GM12878 (cell line): Measurements from ENCODE around the gene PPP1CA. TPM values are rescaled to one million over a fixed set of nuclear protein-coding genes. Genes with fewer than 3 reads are reported as not detected.
A peak's percentile ranks its signal among the peaks of the same experiment; 100 is the strongest.

Experiments
- ATAC-seq: fragments of 200-7000 bp; cut with Tn5 transposase; 3 replicates; pipeline ENCODE4 v1.9.1; 2020; ENCODE audit warnings: mild to moderate bottlenecking, moderate library complexity
- BruUV-seq: library from RNA; stranded (reverse); fragments of 400-500 nt; replicated peaks from 2 replicates; lab custom pipeline; 2021; lab: Mats Ljungman, UMichigan
- CTCF ChIA-PET: fragments of 300-600 bp; sonication (Branson Sonifier 250); formaldehyde crosslinking; extraction: SDS; loops from one replicate; lab custom pipeline; 2021; ENCODE audit warnings: inconsistent platforms; lab: Yijun Ruan, JAX
- POLR2A ChIA-PET: fragments of 350-600 bp; formaldehyde crosslinking; extraction: SDS; loops from one replicate; lab custom pipeline; 2021; ENCODE audit warnings: inconsistent platforms; lab: Charles Lee
- RAD21 ChIA-PET: fragments of 300-600 bp; sonication (Branson Sonifier 250); formaldehyde crosslinking; loops from one replicate; lab custom pipeline; 2023; ENCODE audit warnings: antibody characterized with exemption; ENCODE audit not compliant: unreplicated experiment; lab: Charles Lee
- SMC1A ChIA-PET: fragments of 300-600 bp; sonication (Branson Sonifier 250); formaldehyde crosslinking; loops from one replicate; lab custom pipeline; 2023; ENCODE audit not compliant: unreplicated experiment, uncharacterized antibody; lab: Charles Lee
- DNase-seq: peaks from one replicate; pipeline ENCODE4 v3.0.0-alpha.2; 2011; ENCODE audit warnings: low read depth, low spot score
- FAIRE-seq: peaks from 3 replicates; lab custom pipeline; 2011; peaks lifted over from hg19 to GRCh38; lab: Jason Lieb, UNC
- H2AFZ ChIP-seq: 2 replicates; pipeline ENCODE4 v1.6.0; 2011; ENCODE audit warnings: low read depth, low read length, control low read depth; ENCODE audit not compliant: control insufficient read depth
- H3K27ac ChIP-seq: 2 replicates; pipeline ENCODE4 v1.5.1; 2011; ENCODE audit warnings: control low read depth; ENCODE audit not compliant: control insufficient read depth, insufficient read depth
- H3K27me3 ChIP-seq, 2 experiments: replicated peaks in 1 of 2; 2 replicates each; pipeline versions ENCODE4 v1.6.0 to v1.6.1; 2011; ENCODE audit warnings: low read length in 1 of 2; ENCODE audit not compliant: control insufficient read depth in 2 of 2, insufficient read depth in 2 of 2
- H3K36me3 ChIP-seq, 2 experiments: 2 replicates each; pipeline ENCODE4 v1.5.1; 2011; ENCODE audit warnings: low read length in 1 of 2; ENCODE audit not compliant: control insufficient read depth in 2 of 2, insufficient read depth in 2 of 2
- H3K4me1 ChIP-seq: 2 replicates; pipeline ENCODE4 v1.6.1; 2011; ENCODE audit warnings: mild to moderate bottlenecking, low read length, moderate library complexity, mixed read lengths; ENCODE audit not compliant: control insufficient read depth, insufficient read depth
- H3K4me2 ChIP-seq: 2 replicates; pipeline ENCODE4 v1.6.0; 2011; ENCODE audit warnings: control low read depth; ENCODE audit not compliant: control insufficient read depth, insufficient read depth
- H3K4me3 ChIP-seq: fragments of 200-600 bp; sonication (generic); 2 replicates; pipeline ENCODE4 v1.5.1; 2016
- H3K79me2 ChIP-seq: 2 replicates; pipeline ENCODE4 v1.6.0; 2011; ENCODE audit warnings: low read length; ENCODE audit not compliant: control insufficient read depth, insufficient read depth
- H3K9ac ChIP-seq: 2 replicates; pipeline ENCODE4 v1.8.0; 2011; ENCODE audit warnings: low read length, control low read depth, mixed read lengths; ENCODE audit not compliant: control insufficient read depth, insufficient read depth
- H3K9me3 ChIP-seq: replicated peaks from 3 replicates; pipeline ENCODE4 v1.5.1; 2011; ENCODE audit warnings: mild to moderate bottlenecking, low read length; ENCODE audit not compliant: control insufficient read depth, insufficient read depth
- H4K20me1 ChIP-seq: 2 replicates; pipeline ENCODE4 v1.6.0; 2011; ENCODE audit not compliant: control insufficient read depth, insufficient read depth
- ATF2 ChIP-seq: IDR thresholded peaks from 2 replicates; pipeline ENCODE4 v1.6.1; 2012; ENCODE audit warnings: low read length, inconsistent platforms
- CREB1 ChIP-seq: IDR thresholded peaks from 2 replicates; pipeline ENCODE4 v1.6.1; 2012; ENCODE audit warnings: low read depth, mild to moderate bottlenecking, inconsistent platforms
- EP300 ChIP-seq, 2 experiments: fragments of 150-350 bp in 1 of 2; IDR thresholded peaks; 2 replicates each; pipeline ENCODE4 v1.6.1; 2011 to 2012; ENCODE audit warnings: low read depth in 2 of 2, low read length in 2 of 2, borderline replicate concordance in 1 of 2, improper control_type of control experiment in 1 of 2, inconsistent platforms in 1 of 2; ENCODE audit not compliant: control insufficient read depth in 1 of 2
- FOXK2 ChIP-seq: fragments of 450-650 bp; IDR thresholded peaks from 2 replicates; pipeline ENCODE4 v1.6.1; 2017; ENCODE audit warnings: mild to moderate bottlenecking, moderate library complexity
- IKZF1 ChIP-seq: fragments of 450-650 bp; conservative IDR thresholded peaks from 2 replicates; pipeline ENCODE4 v1.6.1; 2017; ENCODE audit warnings: antibody characterized with exemption, mild to moderate bottlenecking
- MEF2A ChIP-seq: IDR thresholded peaks from 2 replicates; pipeline ENCODE4 v1.6.1; 2011; ENCODE audit warnings: low read depth, mild to moderate bottlenecking, low read length, moderate library complexity; ENCODE audit not compliant: insufficient read depth
- MXI1 ChIP-seq: fragments of 150-350 bp; IDR thresholded peaks from 2 replicates; pipeline ENCODE4 v1.6.1; 2011; ENCODE audit warnings: low read depth, mild to moderate bottlenecking, inconsistent platforms, low read length, improper control_type of control experiment
- NFYB ChIP-seq: IDR thresholded peaks from 2 replicates; pipeline ENCODE4 v1.6.1; 2011; ENCODE audit warnings: low read depth, mild to moderate bottlenecking, low read length, improper control_type of control experiment, moderate library complexity; ENCODE audit not compliant: insufficient read depth
- NR2C2 ChIP-seq: IDR thresholded peaks from 2 replicates; pipeline ENCODE4 v1.6.1; 2011; ENCODE audit warnings: borderline replicate concordance, low read depth; ENCODE audit not compliant: control insufficient read depth, insufficient read length
- NR2F1 ChIP-seq: fragments of 450-650 bp; conservative IDR thresholded peaks from 2 replicates; pipeline ENCODE4 v1.6.1; 2017; ENCODE audit warnings: mild to moderate bottlenecking
- NRF1 ChIP-seq: conservative IDR thresholded peaks from 2 replicates; pipeline ENCODE4 v1.6.1; 2011; ENCODE audit warnings: mild to moderate bottlenecking, low read depth, low read length, improper control_type of control experiment
- PAX5 ChIP-seq: IDR thresholded peaks from 2 replicates; pipeline ENCODE4 v1.6.1; 2011; ENCODE audit warnings: low read depth, low read length, borderline replicate concordance
- PML ChIP-seq: IDR thresholded peaks from 2 replicates; pipeline ENCODE4 v1.6.1; 2012; ENCODE audit warnings: low read length, inconsistent platforms
- RUNX3 ChIP-seq: IDR thresholded peaks from 2 replicates; pipeline ENCODE4 v1.6.1; 2012; ENCODE audit warnings: low read length, inconsistent platforms
- TCF7 ChIP-seq: IDR thresholded peaks from 2 replicates; pipeline ENCODE4 v1.6.1; 2014; ENCODE audit warnings: antibody characterized with exemption, borderline replicate concordance
- YY1 ChIP-seq: IDR thresholded peaks from 2 replicates; pipeline ENCODE4 v1.6.1; 2011; ENCODE audit warnings: low read depth, mild to moderate bottlenecking, low read length
- ZNF24 ChIP-seq: fragments of 450-650 bp; IDR thresholded peaks from 2 replicates; pipeline ENCODE4 v1.6.1; 2017; ENCODE audit warnings: antibody characterized with exemption, mild to moderate bottlenecking
- WGBS: methylation state at CpG from one replicate; pipeline ENCODE4 v1.1.6; 2016; ENCODE audit warnings: low lambda C conversion rate; ENCODE audit not compliant: insufficient replicate concordance, insufficient coverage; ENCODE audit errors: missing lambda C conversion rate; 5-methylcytosine and 5-hydroxymethylcytosine counted together
- in situ Hi-C: fragments of 300-500 bp; cut with MboI; formaldehyde crosslinking; loops from 9 replicates; pipeline ENCODE4 v1.14.3; 2018; ENCODE audit warnings: mixed read lengths
- intact Hi-C: fragments of 100-400 bp; cut with micrococcal nuclease; formaldehyde crosslinking; loops from one replicate; pipeline ENCODE4 v1.14.2; 2022; ENCODE audit not compliant: unreplicated experiment
- polyA plus RNA-seq, 11 experiments: library from polyadenylated mRNA; depleted of rRNA in 4 of 11; unstranded in 6 of 11; stranded (reverse) in 5 of 11; fragments of >200 nt; fragmentation: Nextera tagmentation in 4 of 11; fragmentation: Illumina TruSeq in 1 of 11; extraction: Ambion mirVana in 4 of 11; extraction: Trizol in 1 of 11; gene quantifications; 1 replicate in 1 of 11; 2 replicates in 10 of 11; pipeline versions ENCODE4 v1.2.1 to v1.2.3, GENCODE V29; 2011 to 2016; ENCODE audit warnings: inconsistent platforms in 2 of 11, missing spikeins in 2 of 11, low read depth in 1 of 11
- total RNA-seq, 4 experiments: library from RNA; depleted of rRNA in 3 of 4; stranded (reverse); fragments of >200 nt in 3 of 4; fragmentation: Illumina TruSeq in 1 of 4; extraction: Trizol in 1 of 4; gene quantifications; 2 replicates each; pipeline versions ENCODE4 v1.2.1 to v1.2.3, GENCODE V29; 2013 to 2021
- TF ChIP-seq, protein P1 (sequence below): fragments of 450-650 bp; IDR thresholded peaks from 2 replicates; pipeline ENCODE4 v1.6.1; 2017; ENCODE audit warnings: mild to moderate bottlenecking
- TF ChIP-seq, protein P2 (sequence below): IDR thresholded peaks from 2 replicates; pipeline ENCODE4 v1.6.1; 2011; ENCODE audit warnings: borderline replicate concordance, low read depth, mild to moderate bottlenecking, moderate library complexity, mixed read lengths, low read length; ENCODE audit not compliant: insufficient read depth; ENCODE audit errors: extremely low read length

PPP1CA gene
- total and polyA plus RNA-seq, 10 of the 15 experiments (the other 5 are each of a cell fraction or from before 2014, with no cell fraction given), result 26.4 to 458 (median 240) TPM

- Histone ChIP-seq H4K20me1 (peaks cover 5% of the 10 kb centered on the region; the same call in 1 of the 2 replicates), H3K79me2 (no peaks in the 10 kb centered on the region), H3K36me3 (no peaks in the 10 kb centered on the region), H3K9me3 (no peaks in the 10 kb centered on the region), H3K4me1 (peaks cover 11% of the 10 kb centered on the region), H3K4me2 (no peak overlapping the region), H3K27me3 (peaks cover 1 to 4% of the 10 kb centered on the region in 2 experiments; a peak in 3 of 4 replicates), H3K27ac (no peak overlapping the region), H3K9ac (no peak overlapping the region), H2AFZ (no peak overlapping the region), H3K4me3 (no peak overlapping the region)
- in situ Hi-C loops (no loop called here), intact Hi-C loops (no loop called here)
- ChIA-PET SMC1A (interaction anchor here (1.3 kb wide), 1 partner anchor 17 kb away, joined by 4 read pairs; no protein-coding TSS in a partner anchor), POLR2A (interaction anchor here (0.5 kb wide), 1 partner anchor 8 kb away, joined by 3 read pairs; no protein-coding TSS in a partner anchor), RAD21 (interaction anchor here (1.1 to 4.2 kb wide), 2 partner anchors 16 to 17 kb away, joined by 3 to 24 read pairs; no protein-coding TSS in a partner anchor), CTCF (interaction anchor here (0.9 to 26.2 kb wide), 4 partner anchors 8 to 15 kb away, joined by 3 to 1301 read pairs (median 10); partner anchors contain the start of genes CLCF1 and RAD9A)
- TF ChIP-seq NFYB, result no peak
- no peak for TF ChIP-seq MEF2A
- TF ChIP-seq CREB1, result no peak
- TF ChIP-seq MXI1, result no peak
- no peak for TF ChIP-seq PML
- TF ChIP-seq, protein P1, sequence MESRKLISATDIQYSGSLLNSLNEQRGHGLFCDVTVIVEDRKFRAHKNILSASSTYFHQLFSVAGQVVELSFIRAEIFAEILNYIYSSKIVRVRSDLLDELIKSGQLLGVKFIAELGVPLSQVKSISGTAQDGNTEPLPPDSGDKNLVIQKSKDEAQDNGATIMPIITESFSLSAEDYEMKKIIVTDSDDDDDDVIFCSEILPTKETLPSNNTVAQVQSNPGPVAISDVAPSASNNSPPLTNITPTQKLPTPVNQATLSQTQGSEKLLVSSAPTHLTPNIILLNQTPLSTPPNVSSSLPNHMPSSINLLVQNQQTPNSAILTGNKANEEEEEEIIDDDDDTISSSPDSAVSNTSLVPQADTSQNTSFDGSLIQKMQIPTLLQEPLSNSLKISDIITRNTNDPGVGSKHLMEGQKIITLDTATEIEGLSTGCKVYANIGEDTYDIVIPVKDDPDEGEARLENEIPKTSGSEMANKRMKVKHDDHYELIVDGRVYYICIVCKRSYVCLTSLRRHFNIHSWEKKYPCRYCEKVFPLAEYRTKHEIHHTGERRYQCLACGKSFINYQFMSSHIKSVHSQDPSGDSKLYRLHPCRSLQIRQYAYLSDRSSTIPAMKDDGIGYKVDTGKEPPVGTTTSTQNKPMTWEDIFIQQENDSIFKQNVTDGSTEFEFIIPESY, result no peak
- TF ChIP-seq NR2F1, result no peak
- TF ChIP-seq IKZF1, result no peak
- no peak for TF ChIP-seq FOXK2
- TF ChIP-seq ATF2, result no peak
- no peak for TF ChIP-seq NR2C2
- TF ChIP-seq EP300 (IDR thresholded peaks at IDR 0.05; ENCODE audit: borderline replicate concordance in 1 of 2, control insufficient read depth in 1 of 2, low read depth in 2 of 2, low read length in 2 of 2), result no peak
- TF ChIP-seq, protein P2, sequence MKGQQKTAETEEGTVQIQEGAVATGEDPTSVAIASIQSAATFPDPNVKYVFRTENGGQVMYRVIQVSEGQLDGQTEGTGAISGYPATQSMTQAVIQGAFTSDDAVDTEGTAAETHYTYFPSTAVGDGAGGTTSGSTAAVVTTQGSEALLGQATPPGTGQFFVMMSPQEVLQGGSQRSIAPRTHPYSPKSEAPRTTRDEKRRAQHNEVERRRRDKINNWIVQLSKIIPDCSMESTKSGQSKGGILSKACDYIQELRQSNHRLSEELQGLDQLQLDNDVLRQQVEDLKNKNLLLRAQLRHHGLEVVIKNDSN, result no peak
- TF ChIP-seq PAX5, result no peak
- no peak for TF ChIP-seq ZNF24
- TF ChIP-seq RUNX3, result no peak
- TF ChIP-seq NRF1, result no peak
- no peak for TF ChIP-seq TCF7
- TF ChIP-seq YY1, result no peak
- ATAC-seq (peak; percentile 11; the same call in 1 of the 3 replicates), DNase-seq (no peak), FAIRE-seq (no peak)
- no TSS peak for BruUV-seq
- 61% methylated on average over 24 of the region's 24 CpGs for WGBS
Observed at GRCh38 chr11:67364783-67365722, 36.6 kb downstream of the PPP1CA start.
